T-helper 1 cell treated with Interleukin-12 subunit alpha and Interleukin-12 subunit beta and Interleukin-4 antibody, amounts not matched to agents 30 ng/mL and 1 ng/mL, for 36 hours (primary cell): ENCODE data around the gene CCR9. TPM values are rescaled to one million over a fixed set of nuclear protein-coding genes. Genes with fewer than 3 reads are reported as not detected.

Source experiments
- intact Hi-C: fragments of 100-400 bp; cut with micrococcal nuclease; formaldehyde crosslinking; loops from one replicate; pipeline ENCODE4 v1.15.1; 2024
- total RNA-seq: library from RNA; stranded (reverse); gene quantifications from 2 replicates; pipeline ENCODE4 v1.2.3, GENCODE V29; 2022

Gene CCR9
- total RNA-seq, 1 donor from 2014 or later, result not detected

DNA sequence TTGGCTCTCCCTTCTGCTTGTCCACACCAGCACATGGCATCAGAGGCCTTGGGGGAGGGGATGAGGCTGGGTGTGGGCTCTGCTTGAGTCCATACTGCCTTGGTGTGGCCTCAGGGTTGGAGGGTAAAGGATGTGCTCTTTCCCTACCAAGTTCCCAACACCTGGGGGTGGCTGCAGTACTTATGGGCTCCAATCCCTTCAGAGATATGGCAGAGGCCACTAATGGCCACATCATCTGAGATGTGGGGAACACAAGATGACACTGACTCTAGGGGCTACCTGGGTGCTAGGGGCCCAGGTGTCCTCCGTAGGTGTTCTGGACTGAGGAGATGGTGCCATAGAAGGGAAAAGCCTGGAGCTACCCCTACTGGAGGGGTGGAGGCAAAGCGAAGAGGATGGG lies 63.8 kb downstream of the CCR9 start:
- intact Hi-C loops, result loop anchor here (1.0 kb wide), 3 partner anchors 12 to 43 kb away; no protein-coding TSS in a partner anchor

DNA sequence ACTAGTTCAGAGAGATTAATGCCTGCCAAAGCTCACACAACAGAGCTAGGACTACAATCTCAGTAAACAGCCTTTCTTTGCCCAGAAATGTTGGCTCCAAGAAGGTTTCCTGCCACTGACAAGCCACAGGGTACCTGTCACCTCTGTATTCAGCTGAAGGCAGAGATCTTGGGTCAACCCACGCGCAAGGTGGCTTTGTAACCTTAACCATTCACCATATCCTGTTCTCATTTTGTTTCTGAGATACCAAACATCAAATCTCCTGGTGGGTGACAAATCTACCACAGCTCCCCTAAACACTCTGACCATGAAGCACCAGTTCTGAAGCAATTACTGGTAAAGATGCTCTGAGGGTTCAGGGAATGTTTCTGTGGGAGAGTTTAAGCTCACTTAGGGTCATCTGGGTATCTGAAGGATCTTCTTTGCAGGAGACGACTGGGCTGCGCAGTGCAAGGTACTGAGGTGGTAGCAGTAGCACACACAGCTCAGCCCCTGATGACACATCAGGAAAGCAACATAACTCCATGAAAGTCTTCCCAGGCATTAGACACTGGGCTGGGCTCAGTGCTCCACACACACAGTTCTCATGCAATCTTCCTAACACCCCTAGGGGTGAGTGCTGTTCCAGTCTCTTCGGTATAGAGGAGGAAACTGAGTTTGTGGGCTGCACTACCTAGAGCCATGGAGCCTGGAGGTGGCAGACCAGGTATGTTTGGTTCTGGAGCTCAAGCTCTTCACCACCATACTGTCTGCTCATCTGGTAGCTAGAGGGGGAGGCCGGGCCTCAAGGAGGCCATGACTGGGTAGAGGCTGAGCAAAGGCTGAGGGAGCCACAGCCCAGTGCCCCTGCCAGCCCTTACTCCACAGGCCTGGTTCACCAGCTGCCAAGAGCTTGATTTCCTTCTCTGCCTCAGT lies 64.6 kb downstream of the CCR9 start:
- intact Hi-C loops, result loop anchor here (1.0 kb wide), 3 partner anchors 11 to 42 kb away; no protein-coding TSS in a partner anchor

DNA sequence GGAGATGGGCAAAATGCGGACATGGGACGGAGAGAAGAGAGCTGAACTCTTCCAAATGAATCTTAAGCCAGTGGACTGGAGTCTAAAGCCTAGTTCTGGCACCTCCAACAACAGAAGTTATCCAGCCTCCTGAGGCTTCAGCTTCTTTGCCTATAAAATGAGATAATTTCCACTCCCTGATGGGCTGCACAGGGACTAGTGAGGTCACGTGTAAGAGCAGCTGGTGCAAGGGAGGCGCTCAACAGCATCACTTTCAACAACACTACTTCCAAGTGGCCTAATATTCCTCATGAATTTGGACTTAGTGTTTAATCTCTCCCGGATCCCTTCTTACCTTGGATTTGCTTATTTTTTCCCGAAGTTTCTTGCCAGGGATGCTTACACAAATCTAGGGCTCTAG lies 65.6 kb downstream of the CCR9 start:
- intact Hi-C loops, result no loop called here

- intact Hi-C loops, result no loop called here
Measured at GRCh38 chr3:45952456-45952855, 66.1 kb downstream of the CCR9 start.

Other genes with a start within 250 kb of the CCR9 start
- gene SACM1L, start 197.1 kb upstream of the CCR9 start, total RNA-seq, result 76.2 and 78.0 TPM in 2 replicates
- gene SLC6A20, start 90.0 kb upstream of the CCR9 start, total RNA-seq, result not detected in 2 replicates
- 7.6 and 7.8 TPM in 2 replicates for gene LZTFL1, start 44.4 kb upstream of the CCR9 start, total RNA-seq
- gene CXCR6, start 56.9 kb downstream of the CCR9 start, total RNA-seq, result 91.7 and 93.7 TPM in 2 replicates
- gene FYCO1, start 109.3 kb downstream of the CCR9 start, total RNA-seq, result 24.7 and 25.2 TPM in 2 replicates
- gene XCR1, start 140.9 kb downstream of the CCR9 start, total RNA-seq, result 0.05 TPM in 2 replicates